GM19193 (cell line): ENCODE measurements around the gene IFT88.

ENCODE experiments used
- POLR2A ChIP-seq: IDR thresholded peaks from 4 replicates; pipeline ENCODE4 v1.6.1; 2011; ENCODE audit not compliant: insufficient read depth, insufficient read length; ENCODE audit errors: extremely low read depth

Gene IFT88

GRCh38 chr13:20685092-20685491 lies 118.1 kb downstream of the IFT88 start:
- TF ChIP-seq POLR2A, result no peak

GRCh38 chr13:20686167-20686566 lies 119.2 kb downstream of the IFT88 start:
- no peak for TF ChIP-seq POLR2A

- TF ChIP-seq POLR2A, result no peak
Observed at GRCh38 chr13:20686863-20687579, 120.1 kb downstream of the IFT88 start.

- no peak for TF ChIP-seq POLR2A
Observed at GRCh38 chr13:20689291-20689690, 122.3 kb downstream of the IFT88 start.

GRCh38 chr13:20691616-20692015 lies 124.7 kb downstream of the IFT88 start:
- no peak for TF ChIP-seq POLR2A

GRCh38 chr13:20696073-20696472 lies 129.1 kb downstream of the IFT88 start:
- TF ChIP-seq POLR2A, result no peak

GRCh38 chr13:20699715-20700114 lies 132.8 kb downstream of the IFT88 start:
- TF ChIP-seq POLR2A, result no peak

- TF ChIP-seq POLR2A, result no peak
Observed at GRCh38 chr13:20700288-20700687, 133.3 kb downstream of the IFT88 start.

- no peak for TF ChIP-seq POLR2A
Observed at GRCh38 chr13:20701461-20701860, 134.5 kb downstream of the IFT88 start.

GRCh38 chr13:20702530-20702914 lies 135.6 kb downstream of the IFT88 start:
- TF ChIP-seq POLR2A, result no peak

GRCh38 chr13:20702915-20703779 lies 136.2 kb downstream of the IFT88 start, which contains the start of gene IL17D:
TSS of gene IL17D (plus strand) at chr13:20703699. CDS start at chr13:20704002, 303 bp downstream.
- TF ChIP-seq POLR2A, result no peak

- peak; percentile 45 for TF ChIP-seq POLR2A
Observed at GRCh38 chr13:20703780-20704458, 137.0 kb downstream of the IFT88 start.

- no peak for TF ChIP-seq POLR2A
Observed at GRCh38 chr13:20704459-20705069, 137.6 kb downstream of the IFT88 start.

GRCh38 chr13:20706661-20707060 lies 139.7 kb downstream of the IFT88 start:
- TF ChIP-seq POLR2A, result no peak

- TF ChIP-seq POLR2A, result no peak
Observed at GRCh38 chr13:20708216-20708615, 141.3 kb downstream of the IFT88 start.
